ENCODE results near the gene MSN.
"Not testable (repeated sequence)": the region's sequence is repeated elsewhere in the genome, so short reads cannot be mapped to it uniquely, and the experiment has no call there.

MSN gene

GRCh38 chrX:65720381-65720964 lies 53.0 kb downstream of the MSN start:
- DNase-seq, result no peak

- no peak for DNase-seq
These were observed 56.3 kb downstream of the MSN start for GRCh38 chrX:65723706-65724105.

DNA sequence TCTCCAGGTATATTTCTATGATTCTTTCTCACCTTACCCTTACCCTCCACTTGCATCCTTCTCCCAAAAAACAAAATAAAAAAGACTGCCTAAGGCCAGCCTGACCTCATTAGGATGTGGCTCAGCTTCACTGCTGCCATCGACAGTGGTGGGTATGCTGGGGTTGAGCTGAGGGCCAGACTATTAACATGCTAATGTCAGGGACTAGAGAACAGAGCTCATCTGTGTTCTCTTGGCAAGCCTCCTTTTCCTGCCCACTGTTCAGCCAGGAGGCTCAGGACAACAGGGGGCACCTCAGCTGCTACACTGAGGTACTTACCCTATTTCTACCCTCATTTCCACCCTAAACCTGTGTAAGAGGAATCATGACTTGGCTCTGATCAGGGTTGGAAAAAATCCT lies 59.3 kb downstream of the MSN start:
- DNase-seq, result no peak

GRCh38 chrX:65731684-65732289 lies 64.3 kb downstream of the MSN start:
- DNase-seq, result no peak

GRCh38 chrX:65740909-65741308 lies 73.5 kb downstream of the MSN start:
- no peak for DNase-seq

DNA sequence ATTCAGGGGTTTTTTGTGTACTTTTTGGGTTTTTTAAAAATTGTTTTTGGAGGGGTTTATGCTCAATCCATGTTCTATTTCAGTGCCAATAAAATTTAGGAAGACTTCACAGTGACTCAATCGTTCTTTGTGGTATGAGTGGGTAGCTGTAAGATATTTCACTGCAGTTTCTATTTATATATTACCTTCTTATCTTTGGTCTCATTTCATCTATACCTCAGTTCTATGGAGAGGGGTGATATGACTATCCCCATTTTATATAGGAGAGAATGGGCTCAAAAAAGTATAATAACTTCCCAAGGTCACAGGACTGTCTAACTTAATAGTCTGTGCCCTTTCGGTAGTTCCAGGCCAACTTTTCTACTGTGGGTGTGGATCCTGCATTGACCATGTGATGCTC lies 74.4 kb downstream of the MSN start:
- no peak for DNase-seq

GRCh38 chrX:65744965-65745364 lies 77.5 kb downstream of the MSN start:
- DNase-seq, result no peak

DNA sequence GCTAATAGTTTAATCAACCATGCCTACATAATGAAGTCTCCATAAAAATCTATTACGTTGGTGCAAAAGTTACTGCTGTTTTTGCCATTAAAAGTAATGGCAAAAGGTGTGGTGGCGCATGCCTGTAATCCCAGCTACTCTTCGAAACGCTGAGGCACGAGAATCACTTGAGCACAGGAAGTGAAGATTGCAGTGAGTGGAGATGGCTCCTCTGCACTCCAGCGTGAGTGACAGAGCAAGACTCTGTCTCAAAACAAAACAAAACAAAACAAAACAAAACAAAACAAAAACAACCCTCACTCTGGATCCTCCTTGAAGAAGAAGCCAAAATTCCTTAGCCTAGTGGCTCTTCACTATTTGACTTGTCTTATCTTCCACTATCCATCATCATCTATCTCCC lies 78.0 kb downstream of the MSN start:
- no peak for DNase-seq

DNA sequence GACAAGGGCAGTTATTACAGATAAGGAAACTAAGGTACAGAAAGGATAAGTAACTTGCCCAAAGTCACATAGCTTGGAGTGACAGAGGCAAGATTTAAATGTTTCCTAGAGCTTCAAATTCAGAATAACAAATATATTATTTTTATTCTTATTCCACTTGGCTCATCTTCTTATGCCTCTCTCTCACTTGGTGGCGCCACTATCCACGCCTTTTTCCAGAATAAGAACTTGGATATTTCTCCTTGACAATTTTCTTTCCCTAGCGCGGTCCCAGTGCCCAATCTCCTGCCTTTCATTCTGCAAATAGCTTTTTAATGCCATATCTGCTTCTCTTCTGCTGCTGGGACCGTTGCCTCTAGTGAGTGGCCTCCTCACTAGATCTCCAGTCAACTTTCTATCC lies 78.5 kb downstream of the MSN start:
- DNase-seq, result no peak

DNA sequence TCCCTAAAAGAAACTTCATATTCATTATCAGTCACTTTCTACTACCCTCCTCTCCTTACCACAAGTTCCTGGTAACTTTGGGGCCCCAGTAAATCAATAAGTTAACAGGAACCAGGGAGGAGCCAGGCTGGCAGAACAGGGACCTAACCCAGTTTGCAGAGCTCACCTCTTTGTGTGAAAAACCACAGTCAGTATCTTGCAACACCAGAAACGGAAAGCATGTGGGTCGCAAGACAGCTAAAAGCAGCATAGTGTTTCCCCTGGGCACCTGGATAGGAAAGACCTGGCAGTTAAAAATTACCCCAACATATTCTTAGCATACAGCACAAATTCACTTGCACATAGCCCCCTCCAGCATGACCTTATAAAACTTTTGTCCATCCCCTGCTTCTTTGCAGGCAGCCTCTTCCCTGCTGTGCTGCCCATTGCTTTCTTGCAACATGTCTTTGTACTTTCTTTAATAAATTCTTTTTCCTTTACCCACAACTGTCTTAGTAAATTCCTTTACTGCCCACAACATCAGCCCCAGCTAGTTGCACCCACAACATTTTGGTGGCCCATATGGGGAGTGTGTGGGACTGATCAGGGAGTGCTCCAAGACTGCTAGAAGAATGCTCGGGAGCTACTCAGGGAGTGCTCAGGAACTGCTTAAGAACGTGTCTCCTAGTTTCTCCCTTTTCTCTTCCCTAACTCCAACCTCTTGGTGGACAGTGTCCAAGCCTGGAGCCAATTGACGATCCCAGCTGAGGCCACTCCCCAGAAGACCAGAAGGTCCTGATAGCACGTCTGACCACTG lies 83.4 kb downstream of the MSN start:
- DNase-seq, result no peak

DNA sequence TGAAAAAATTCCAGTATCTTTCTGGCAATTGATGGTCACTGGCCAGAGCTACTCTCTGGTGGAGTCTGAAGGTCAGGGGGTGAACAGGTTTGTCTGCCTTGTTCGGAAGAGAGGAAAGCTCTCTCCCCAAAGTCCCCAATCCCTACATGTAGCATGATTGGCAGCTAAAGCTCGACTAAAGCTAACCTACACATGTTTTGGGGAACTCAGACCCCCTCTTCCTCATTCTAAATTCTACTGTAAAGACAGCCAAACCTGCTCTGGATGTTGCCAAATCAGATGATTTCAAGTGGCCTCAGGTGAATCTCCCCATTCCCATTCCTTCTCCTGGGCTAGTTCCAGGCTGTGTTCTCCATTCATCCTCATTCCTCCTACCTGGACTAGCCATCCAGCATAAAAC lies 84.1 kb downstream of the MSN start:
- no peak for DNase-seq

DNA sequence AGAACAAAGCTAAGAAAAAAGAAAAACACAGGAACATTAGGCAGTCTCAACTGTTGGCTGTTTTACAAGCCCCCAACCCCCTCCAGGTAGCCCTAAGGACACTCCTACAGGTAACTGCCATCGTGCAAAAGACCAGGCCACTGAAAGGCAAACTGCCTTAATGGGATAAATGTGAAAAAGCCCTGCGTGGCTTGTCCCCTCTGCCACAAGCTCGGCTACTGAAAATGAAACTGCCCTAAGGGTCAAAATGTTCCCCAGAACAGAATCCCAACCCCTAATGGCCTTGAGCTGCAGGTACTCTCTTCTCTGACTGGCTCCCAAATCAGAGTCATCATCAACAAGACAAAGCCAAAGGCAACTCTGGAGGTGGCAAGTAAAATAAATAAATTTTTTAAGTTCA lies 84.8 kb downstream of the MSN start:
- DNase-seq, result no peak

DNA sequence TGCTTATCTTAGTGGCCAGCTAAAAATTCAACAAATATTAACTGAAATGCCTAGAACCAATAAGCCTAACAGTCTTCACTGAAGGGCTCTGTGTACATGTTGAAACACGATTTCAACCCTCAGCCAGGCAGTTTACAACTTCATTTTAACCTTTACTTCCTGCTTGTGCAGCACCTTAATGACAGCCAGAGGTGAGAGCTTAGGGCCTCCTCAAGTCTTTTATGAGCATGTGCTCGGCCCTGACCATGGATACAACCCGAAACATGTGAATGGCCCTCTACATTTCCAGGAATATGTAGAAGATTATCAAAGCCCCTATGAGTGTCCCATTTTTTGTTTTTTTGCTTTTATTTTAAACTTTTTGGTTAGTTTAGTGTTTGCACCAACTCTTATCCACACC lies 88.3 kb downstream of the MSN start:
- DNase-seq, result no peak

GRCh38 chrX:65757943-65758342 lies 90.5 kb downstream of the MSN start:
- no peak for DNase-seq

DNA sequence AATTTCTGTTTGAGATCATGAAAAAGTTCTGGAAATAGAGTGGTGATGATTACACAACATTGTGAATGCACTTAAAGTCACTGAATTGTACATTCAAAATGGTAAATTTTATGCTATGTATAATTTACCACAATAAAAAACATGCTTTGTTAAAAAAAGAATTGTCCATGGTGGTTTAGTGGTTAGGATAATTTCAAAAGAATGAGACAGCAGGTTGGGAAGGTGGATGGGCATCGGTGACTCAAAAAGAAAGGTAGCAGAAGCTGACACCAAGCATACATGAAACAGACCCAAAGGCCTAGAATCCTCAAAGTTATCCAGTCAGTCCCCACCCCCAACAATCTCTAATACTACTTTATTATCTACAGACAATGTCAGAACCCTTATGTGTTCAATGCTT lies 91.1 kb downstream of the MSN start:
- no peak for DNase-seq

DNA sequence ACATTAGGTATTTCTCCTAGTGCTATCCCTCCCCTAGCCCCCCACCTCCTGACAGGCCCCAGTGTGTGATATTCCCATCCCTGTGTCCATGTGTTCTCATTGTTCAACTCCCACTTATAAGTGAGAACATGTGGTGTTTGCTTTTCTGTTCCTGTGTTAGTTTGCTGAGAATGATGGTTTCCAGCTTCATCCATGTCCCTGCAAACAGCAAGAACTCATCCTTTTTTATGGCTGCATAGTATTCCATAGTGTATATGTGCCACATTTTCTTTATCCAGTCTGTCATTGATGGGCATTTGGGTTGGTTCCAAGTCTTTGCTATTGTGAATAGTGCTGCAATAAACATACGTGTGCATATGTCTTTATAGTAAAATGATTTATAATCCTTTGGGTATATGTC lies 92.1 kb downstream of the MSN start:
- not testable (repeated sequence) for DNase-seq

GRCh38 chrX:65769564-65770292 lies 102.3 kb downstream of the MSN start:
- DNase-seq, result no peak

DNA sequence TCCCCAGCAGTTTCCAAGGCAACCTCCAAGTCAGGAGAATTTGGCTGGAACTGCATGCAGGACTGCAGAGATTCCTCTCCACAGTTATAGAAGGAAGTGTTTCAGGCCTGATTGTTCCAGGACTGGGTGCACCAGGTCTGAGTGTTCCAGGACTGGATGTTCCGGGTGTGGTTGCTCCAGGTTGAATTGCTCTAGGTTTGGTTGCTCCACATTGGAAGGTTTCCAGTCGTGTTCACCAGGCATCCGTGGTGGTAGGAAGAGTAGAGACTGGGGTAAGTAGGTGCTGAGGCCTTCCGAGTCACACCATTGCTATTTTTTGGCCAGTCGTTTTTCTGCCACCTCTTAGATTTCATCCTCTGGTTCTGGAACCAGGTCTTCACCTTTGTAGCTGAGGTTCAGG lies 105.4 kb downstream of the MSN start:
- DNase-seq, result no peak

DNA sequence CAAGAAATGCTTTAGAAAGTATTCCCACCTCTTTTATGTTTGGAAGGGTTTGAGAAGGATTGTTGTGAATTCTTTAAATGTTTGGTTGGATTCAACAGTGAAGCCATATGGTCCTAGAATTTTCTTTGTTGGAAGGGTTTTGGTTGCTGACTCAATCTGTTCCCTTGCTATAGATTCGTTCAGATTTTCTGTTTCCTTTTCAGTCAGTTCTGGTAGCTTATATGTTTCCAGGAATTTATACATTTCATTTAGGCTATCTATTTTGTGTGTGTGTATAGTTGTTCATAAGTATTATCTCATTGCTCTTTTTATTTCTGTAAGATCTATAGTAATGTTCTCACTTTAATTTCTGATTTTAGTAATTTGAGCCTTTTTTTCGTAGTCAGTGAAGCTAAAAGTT lies 114.4 kb downstream of the MSN start:
- DNase-seq, result no peak

DNA sequence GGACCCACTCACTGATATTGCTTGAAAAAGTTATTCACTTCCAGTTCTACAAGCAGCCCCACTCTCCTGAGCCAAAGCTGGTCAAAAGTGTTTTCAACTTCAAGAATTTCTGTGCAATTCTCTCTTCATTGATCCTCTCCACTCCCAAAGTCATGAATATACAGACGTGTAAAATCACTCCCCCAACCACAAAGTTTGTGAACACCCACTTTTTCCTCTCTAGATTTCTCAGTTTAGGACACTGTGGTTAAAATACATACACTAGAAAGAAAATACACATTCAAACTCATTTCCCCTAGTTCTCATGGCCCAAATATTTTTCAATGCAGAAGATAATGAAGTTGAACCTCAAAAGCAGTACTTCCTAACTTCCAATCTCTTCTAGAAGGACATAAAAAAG lies 116.3 kb downstream of the MSN start:
- DNase-seq, result no peak
